GM12872 (cell line): ENCODE data around the gene FEN1.

ENCODE experiments used
- TF ChIP-seq, protein P1 (sequence below): IDR thresholded peaks from 3 replicates; pipeline ENCODE4 v1.5.1; 2011; ENCODE audit warnings: low read depth, mild to moderate bottlenecking, low read length, moderate library complexity; ENCODE audit not compliant: insufficient read depth

FEN1 gene

GRCh38 chr11:61803889-61804647, 11.4 kb downstream of the FEN1 start:
- TF ChIP-seq, protein P1, sequence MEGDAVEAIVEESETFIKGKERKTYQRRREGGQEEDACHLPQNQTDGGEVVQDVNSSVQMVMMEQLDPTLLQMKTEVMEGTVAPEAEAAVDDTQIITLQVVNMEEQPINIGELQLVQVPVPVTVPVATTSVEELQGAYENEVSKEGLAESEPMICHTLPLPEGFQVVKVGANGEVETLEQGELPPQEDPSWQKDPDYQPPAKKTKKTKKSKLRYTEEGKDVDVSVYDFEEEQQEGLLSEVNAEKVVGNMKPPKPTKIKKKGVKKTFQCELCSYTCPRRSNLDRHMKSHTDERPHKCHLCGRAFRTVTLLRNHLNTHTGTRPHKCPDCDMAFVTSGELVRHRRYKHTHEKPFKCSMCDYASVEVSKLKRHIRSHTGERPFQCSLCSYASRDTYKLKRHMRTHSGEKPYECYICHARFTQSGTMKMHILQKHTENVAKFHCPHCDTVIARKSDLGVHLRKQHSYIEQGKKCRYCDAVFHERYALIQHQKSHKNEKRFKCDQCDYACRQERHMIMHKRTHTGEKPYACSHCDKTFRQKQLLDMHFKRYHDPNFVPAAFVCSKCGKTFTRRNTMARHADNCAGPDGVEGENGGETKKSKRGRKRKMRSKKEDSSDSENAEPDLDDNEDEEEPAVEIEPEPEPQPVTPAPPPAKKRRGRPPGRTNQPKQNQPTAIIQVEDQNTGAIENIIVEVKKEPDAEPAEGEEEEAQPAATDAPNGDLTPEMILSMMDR: no peak

DNA sequence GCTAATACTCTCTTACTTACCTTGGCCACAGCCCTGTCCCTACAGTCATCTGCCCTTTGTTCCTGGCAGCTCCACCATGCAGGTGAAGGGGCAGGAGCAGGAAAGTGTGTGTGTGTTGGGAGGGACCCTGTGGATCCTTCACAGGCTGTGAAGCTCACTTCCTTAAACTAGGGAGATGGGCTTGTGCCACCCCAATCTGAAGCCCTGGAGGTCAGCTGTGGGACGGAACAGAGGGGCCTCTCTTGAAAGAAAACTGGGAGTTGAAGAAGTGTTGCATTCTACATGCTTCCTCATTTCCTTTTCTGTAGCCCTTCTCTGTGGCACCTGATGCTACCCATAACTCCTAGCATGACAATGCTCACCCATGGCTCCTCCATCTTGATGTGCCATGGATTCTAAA, 12.4 kb downstream of the FEN1 start:
- TF ChIP-seq, protein P1: no peak

GRCh38 chr11:61806785-61807184, 14.1 kb downstream of the FEN1 start:
- TF ChIP-seq, protein P1: no peak

DNA sequence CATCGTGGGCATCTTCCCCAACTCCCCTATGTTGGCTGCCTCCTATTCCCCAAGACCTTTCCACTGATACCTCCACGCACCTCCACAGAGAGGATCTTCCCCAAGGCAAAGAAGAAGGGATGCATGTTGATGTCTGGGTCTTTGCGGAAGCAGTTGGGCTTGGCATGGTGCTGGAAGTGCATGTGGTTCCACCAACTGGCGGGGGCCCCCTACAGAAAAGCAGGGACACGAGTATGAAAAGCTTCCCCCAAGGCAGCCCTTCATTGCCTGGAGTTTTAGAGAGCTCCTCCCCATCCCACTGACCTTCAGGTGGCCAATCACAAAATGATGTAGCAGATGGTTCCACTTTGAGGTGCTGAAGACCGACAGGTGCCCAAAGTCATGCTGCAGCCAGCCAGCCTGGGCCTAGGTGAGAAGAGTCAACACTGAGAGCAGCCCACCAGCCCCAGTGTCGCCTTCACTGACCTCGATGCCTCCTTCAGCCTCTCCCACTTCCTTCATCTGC, 18.0 kb downstream of the FEN1 start:
- TF ChIP-seq, protein P1: no peak

DNA sequence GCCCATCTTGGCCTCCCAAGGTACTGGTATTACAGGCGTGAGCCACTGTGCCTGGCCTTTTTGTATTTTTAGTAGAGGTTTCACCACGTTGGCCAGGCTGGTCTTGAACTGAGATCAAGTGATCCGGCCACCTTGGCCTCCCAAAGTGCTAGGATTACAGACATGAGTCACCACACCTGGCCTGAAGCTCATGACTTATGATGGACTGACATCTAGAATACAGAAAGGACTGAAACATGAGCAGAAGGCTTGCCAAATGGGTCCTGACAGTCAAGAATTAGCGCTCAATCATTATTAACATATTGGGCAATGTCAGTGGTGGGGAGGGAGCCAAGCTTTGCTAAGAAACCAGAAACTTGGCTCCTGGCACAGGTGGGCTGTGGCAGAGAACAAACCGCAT, 19.1 kb downstream of the FEN1 start:
- TF ChIP-seq, protein P1: no peak

- TF ChIP-seq, protein P1: no peak
Measured at GRCh38 chr11:61812736-61813411, 20.2 kb downstream of the FEN1 start.

- TF ChIP-seq, protein P1: no peak
Measured at GRCh38 chr11:61814247-61814957, 21.7 kb downstream of the FEN1 start.
